Kidney (tissue), 14 donors: ENCODE data around the gene ADI1. TPM values are rescaled to one million over a fixed set of nuclear protein-coding genes. Genes with fewer than 3 reads are reported as not detected.

Source experiments
- DNase-seq, 5 donors: peaks; one replicate each; pipeline ENCODE4 v3.0.0-alpha.2; 2013 to 2020
- FAIRE-seq: peaks from 2 replicates; lab custom pipeline; 2012; peaks lifted over from hg19 to GRCh38; lab: Jason Lieb, UNC
- H3K27ac ChIP-seq, 2 donors: one replicate each; pipeline ENCODE4 v1.7.0; 2013; ENCODE audit warnings: low read depth in 2 of 2, low read length in 2 of 2, inconsistent platforms in 1 of 2
- H3K27me3 ChIP-seq: one replicate; pipeline ENCODE4 v1.7.1; 2013; ENCODE audit warnings: low read length, inconsistent platforms; ENCODE audit not compliant: control insufficient read depth, insufficient read depth
- H3K36me3 ChIP-seq, 3 donors: one replicate each; pipeline versions ENCODE4 v1.7.0 to v1.7.1; 2013; ENCODE audit warnings: low read length in 3 of 3, control low read depth in 1 of 3, inconsistent platforms in 1 of 3; ENCODE audit not compliant: insufficient read depth in 3 of 3, control insufficient read depth in 2 of 3
- H3K4me1 ChIP-seq, 3 donors: one replicate each; pipeline versions ENCODE4 v1.7.0 to v1.7.1; 2013; ENCODE audit warnings: low read length in 3 of 3, inconsistent platforms in 1 of 3, low read depth in 1 of 3; ENCODE audit not compliant: control insufficient read depth in 2 of 3, insufficient read depth in 2 of 3
- H3K4me3 ChIP-seq, 3 donors: one replicate each; pipeline versions ENCODE4 v1.7.0 to v1.8.1; 2013; ENCODE audit warnings: low read length in 3 of 3, control low read depth in 1 of 3, inconsistent platforms in 1 of 3
- H3K9ac ChIP-seq, 3 donors: one replicate each; pipeline versions ENCODE4 v1.7.0 to v1.7.1; 2013; ENCODE audit warnings: low read length in 3 of 3, control low read depth in 1 of 3, inconsistent platforms in 1 of 3
- H3K9me3 ChIP-seq, 3 donors: one replicate each; pipeline versions ENCODE4 v1.7.0 to v1.7.1; 2013; ENCODE audit warnings: low read length in 3 of 3, control low read depth in 1 of 3, inconsistent platforms in 1 of 3; ENCODE audit not compliant: control insufficient read depth in 2 of 3, insufficient read depth in 1 of 3
- CTCF ChIP-seq: IDR thresholded peaks from 3 replicates; pipeline ENCODE4 v1.5.1; 2012; ENCODE audit warnings: mild to moderate bottlenecking, moderate library complexity, borderline replicate concordance; ENCODE audit not compliant: insufficient read depth; ENCODE audit errors: extremely low read depth
- intact Hi-C: fragments of 100-400 bp; cut with DNase I; formaldehyde crosslinking; loops from one replicate; pipeline ENCODE4 v1.11.1; 2022
- polyA plus RNA-seq: library from polyadenylated mRNA; stranded (reverse); fragments of 350-450 nt; fragmentation: Illumina TruSeq; extraction: RNeasy Lipid Tissue Mini Kit (QIAGEN cat#74804); gene quantifications from one replicate; pipeline ENCODE4 v1.2.3, GENCODE V29; 2014; ENCODE audit warnings: low read depth, low replicate concordance; ENCODE audit not compliant: insufficient read depth
- total RNA-seq: library from RNA; stranded (reverse); fragmentation: NEBNext Ultra II Directional; extraction: Animal tissue kit (Norgen Biotek cat#: 25700); gene quantifications from one replicate; pipeline ENCODE4 v1.2.1, GENCODE V29; 2021
- donor health status: control.
- donor health status: control.
- donor health status: control.
- donor health status: control.
- donor health status: control.
- donor health status: DM: yes; HTN: yes; CAD: no.
- donor health status: Normal renal cell carcinoma (clear cell type).

Gene ADI1
- total and polyA plus RNA-seq, 2 donors from 2014 or later, result 74.0 to 236 TPM

GRCh38 chr2:3535467-3535793 is 16.1 kb upstream of the ADI1 start:
- peak overlapping the region; percentile 95 to 97 for H3K27ac ChIP-seq
- DNase-seq (peak in 3 of 5 donors; percentile 44 to 58 (median 55)), FAIRE-seq (no peak)
- intact Hi-C loops, result no loop called here
- H3K4me3 ChIP-seq, result peak overlapping the region; percentile 49 to 66 (median 61)
- peak overlapping the region; percentile 9 to 91 (median 45) for H3K9ac ChIP-seq
- peaks cover 0 to 21% (median 4%) of the 10 kb centered on the region in 3 donors for H3K4me1 ChIP-seq
- H3K9me3 ChIP-seq, result no peaks in the 10 kb centered on the region
- no peaks in the 10 kb centered on the region for H3K27me3 ChIP-seq
- H3K36me3 ChIP-seq, result peaks cover 0 to 4% (median 0%) of the 10 kb centered on the region in 3 donors
- TF ChIP-seq CTCF, result peak; percentile 7

- FAIRE-seq, result no peak
- peaks cover 0 to 4% (median 0%) of the 10 kb centered on the region in 3 donors for H3K36me3 ChIP-seq
Observed at GRCh38 chr2:3534251-3534814, 15.0 kb upstream of the ADI1 start.

GRCh38 chr2:3533836-3534235 is 14.5 kb upstream of the ADI1 start:
- no peak for TF ChIP-seq CTCF
- peaks cover 0 to 4% (median 0%) of the 10 kb centered on the region in 3 donors for H3K36me3 ChIP-seq
- no peaks in the 10 kb centered on the region for H3K9me3 ChIP-seq
- peaks cover 0 to 21% (median 4%) of the 10 kb centered on the region in 3 donors for H3K4me1 ChIP-seq
- no peaks in the 10 kb centered on the region for H3K27me3 ChIP-seq
- intact Hi-C loops, result no loop called here
- no peak overlapping the region for H3K4me3 ChIP-seq
- no peak overlapping the region for H3K27ac ChIP-seq
- no peak overlapping the region for H3K9ac ChIP-seq
- DNase-seq (no peak), FAIRE-seq (no peak)

More at GRCh38 chr2:3534251-3534814, 15.0 kb upstream of the ADI1 start:
- Histone ChIP-seq H3K4me1 (peaks cover 0 to 21% (median 4%) of the 10 kb centered on the region in 3 donors), H3K27ac (no peak overlapping the region), H3K9me3 (no peaks in the 10 kb centered on the region), H3K27me3 (no peaks in the 10 kb centered on the region), H3K4me3 (no peak overlapping the region), H3K9ac (no peak overlapping the region)
- TF ChIP-seq CTCF, result no peak
- no peak for DNase-seq
- intact Hi-C loops, result no loop called here

GRCh38 chr2:3532941-3533340 is 13.6 kb upstream of the ADI1 start:
- Histone ChIP-seq H3K9me3 (peaks cover 0 to under 1% (median 0%) of the 10 kb centered on the region in 3 donors), H3K36me3 (peaks cover 0 to 4% (median 0%) of the 10 kb centered on the region in 3 donors), H3K27ac (no peak overlapping the region), H3K9ac (no peak overlapping the region), H3K4me1 (peaks cover 0 to 21% (median 4%) of the 10 kb centered on the region in 3 donors), H3K4me3 (no peak overlapping the region), H3K27me3 (no peaks in the 10 kb centered on the region)
- DNase-seq (no peak), FAIRE-seq (no peak)
- intact Hi-C loops, result no loop called here
- no peak for TF ChIP-seq CTCF
